GM23338 (cell line): Measurements from ENCODE around the gene ERC2. TPM values are rescaled to one million over a fixed set of nuclear protein-coding genes. Genes with fewer than 3 reads are reported as not detected.
A peak's percentile ranks its signal among the peaks of the same experiment; 100 is the strongest.

Experiments
- ATAC-seq: fragments of 200-7000 bp; cut with Tn5 transposase; 3 replicates; pipeline ENCODE4 v1.9.1; 2020
- DNase-seq: peaks from one replicate; pipeline ENCODE4 v3.0.0-alpha.2; 2015; ENCODE audit warnings: low spot score
- H2AFZ ChIP-seq: fragments of 200-600 bp; sonication (generic); 2 replicates; pipeline ENCODE4 v1.8.0; 2016; ENCODE audit warnings: antibody characterized with exemption, mild to moderate bottlenecking, moderate library complexity
- H3F3A ChIP-seq: fragments of 200-600 bp; sonication (generic); replicated peaks from 2 replicates; pipeline ENCODE4 v1.8.0; 2017; ENCODE audit warnings: antibody characterized with exemption, mixed run types, low read depth
- H3K27ac ChIP-seq: fragments of 200-600 bp; sonication (generic); 2 replicates; pipeline ENCODE4 v1.6.1; 2016; ENCODE audit warnings: low read depth
- H3K27me3 ChIP-seq: fragments of 200-600 bp; sonication (generic); 2 replicates; pipeline ENCODE4 v1.8.0; 2016; ENCODE audit warnings: mild to moderate bottlenecking, mixed run types, moderate library complexity; ENCODE audit not compliant: insufficient read depth
- H3K36me3 ChIP-seq: fragments of 200-600 bp; sonication (generic); 2 replicates; pipeline ENCODE4 v1.8.0; 2016; ENCODE audit warnings: mild to moderate bottlenecking; ENCODE audit not compliant: insufficient read depth
- H3K4me1 ChIP-seq: fragments of 200-600 bp; sonication (generic); 2 replicates; pipeline ENCODE4 v1.8.0; 2016; ENCODE audit warnings: mild to moderate bottlenecking, moderate library complexity; ENCODE audit not compliant: insufficient read depth
- H3K4me2 ChIP-seq: fragments of 200-600 bp; sonication (generic); 2 replicates; pipeline ENCODE4 v1.7.1; 2017; ENCODE audit warnings: mixed run types
- H3K4me3 ChIP-seq: fragments of 200-600 bp; sonication (generic); 2 replicates; pipeline ENCODE4 v1.6.1; 2016; ENCODE audit warnings: mixed run types
- H3K79me2 ChIP-seq: fragments of 200-600 bp; sonication (generic); replicated peaks from 2 replicates; pipeline ENCODE4 v1.8.0; 2017; ENCODE audit warnings: mild to moderate bottlenecking; ENCODE audit not compliant: insufficient read depth
- H3K9me2 ChIP-seq: fragments of 200-600 bp; sonication (generic); 2 replicates; pipeline ENCODE4 v1.8.0; 2017; ENCODE audit not compliant: insufficient read depth
- H4K20me1 ChIP-seq: fragments of 200-600 bp; sonication (generic); replicated peaks from 2 replicates; pipeline ENCODE4 v1.8.0; 2017; ENCODE audit warnings: mild to moderate bottlenecking; ENCODE audit not compliant: insufficient read depth
- H3K27ac Mint-ChIP-seq: 2 replicates; pipeline ENCODE4 v1.8.0; 2020; ENCODE audit warnings: inconsistent platforms, mild to moderate bottlenecking, moderate library complexity, mixed read lengths
- H3K27me3 Mint-ChIP-seq: 3 replicates; pipeline ENCODE4 v1.8.0; 2022; ENCODE audit warnings: low read depth, mild to moderate bottlenecking, moderate library complexity, mixed read lengths, inconsistent platforms; ENCODE audit not compliant: insufficient read depth, poor library complexity
- H3K36me3 Mint-ChIP-seq: 3 replicates; pipeline ENCODE4 v1.8.0; 2021; ENCODE audit warnings: low read depth, mild to moderate bottlenecking, inconsistent platforms, moderate library complexity, mixed read lengths
- H3K4me1 Mint-ChIP-seq: 3 replicates; pipeline ENCODE4 v1.8.0; 2020; ENCODE audit warnings: mild to moderate bottlenecking, inconsistent platforms, mixed read lengths
- H3K4me3 Mint-ChIP-seq: 3 replicates; pipeline ENCODE4 v1.8.0; 2021; ENCODE audit warnings: moderate library complexity, mild to moderate bottlenecking, inconsistent platforms, mixed read lengths
- H3K9me3 Mint-ChIP-seq: 3 replicates; pipeline ENCODE4 v1.8.0; 2020; ENCODE audit warnings: moderate library complexity, mild to moderate bottlenecking, inconsistent platforms, mixed read lengths
- CREB1 ChIP-seq: fragments of 250-450 bp; sonication (Bioruptor Pico); IDR thresholded peaks from 2 replicates; pipeline ENCODE4 v1.5.0; 2020; ENCODE audit warnings: low read depth, mild to moderate bottlenecking, moderate library complexity
- EZH2phosphoT487 ChIP-seq: fragments of 200-600 bp; sonication (generic); IDR thresholded peaks from one replicate; pipeline ENCODE4 v1.8.1; 2018; ENCODE audit warnings: antibody characterized with exemption; ENCODE audit not compliant: unreplicated experiment
- JUNB ChIP-seq: IDR thresholded peaks from one replicate; pipeline ENCODE4 v1.6.1; 2016; ENCODE audit warnings: antibody characterized with exemption; ENCODE audit not compliant: unreplicated experiment
- NANOG ChIP-seq: IDR thresholded peaks from 2 replicates; pipeline ENCODE4 v1.6.1; 2016; ENCODE audit warnings: antibody characterized with exemption, borderline replicate concordance
- POLR2AphosphoS5 ChIP-seq: IDR thresholded peaks from 2 replicates; pipeline ENCODE4 v1.6.1; 2016; ENCODE audit warnings: antibody characterized with exemption, low read depth
- ZNF114 ChIP-seq: fragments of 250-450 bp; sonication (Bioruptor Pico); IDR thresholded peaks from 2 replicates; pipeline ENCODE4 v1.5.0; 2020; ENCODE audit warnings: mild to moderate bottlenecking, moderate library complexity
- polyA plus RNA-seq: library from polyadenylated mRNA; unstranded; fragments of >200 nt; fragmentation: Nextera tagmentation; extraction: Ambion mirVana; gene quantifications from 2 replicates; pipeline ENCODE4 v1.2.1, GENCODE V29; 2016
- total RNA-seq: library from RNA; depleted of rRNA; stranded (reverse); fragments of >200 nt; shearing (Covaris generic); gene quantifications from 2 replicates; pipeline ENCODE4 v1.2.3, GENCODE V29; 2014
- TF ChIP-seq, protein P1 (sequence below): fragments of 250-450 bp; sonication (Bioruptor Pico); IDR thresholded peaks from 2 replicates; pipeline ENCODE4 v1.5.0; 2020; ENCODE audit warnings: mild to moderate bottlenecking, moderate library complexity
- TF ChIP-seq, protein P2 (sequence below): IDR thresholded peaks from one replicate; pipeline ENCODE4 v1.6.1; 2018; ENCODE audit warnings: antibody characterized with exemption; ENCODE audit not compliant: unreplicated experiment
- TF ChIP-seq, protein P3 (sequence below), 2 experiments: fragments of 200-600 bp in 1 of 2; sonication (generic) in 1 of 2; conservative IDR thresholded peaks; 2 replicates each; pipeline versions ENCODE4 v1.5.1 to v1.6.1; 2016 to 2017; ENCODE audit warnings: antibody characterized with exemption in 2 of 2, low read depth in 2 of 2, mild to moderate bottlenecking in 2 of 2, moderate library complexity in 1 of 2

ERC2 gene
- total and polyA plus RNA-seq, 2 experiments from 2014 or later = 11.8 to 13.7 TPM

GRCh38 chr3:55989366-55989765, 478.9 kb downstream of the ERC2 start (continued):
- TF ChIP-seq, protein P1, sequence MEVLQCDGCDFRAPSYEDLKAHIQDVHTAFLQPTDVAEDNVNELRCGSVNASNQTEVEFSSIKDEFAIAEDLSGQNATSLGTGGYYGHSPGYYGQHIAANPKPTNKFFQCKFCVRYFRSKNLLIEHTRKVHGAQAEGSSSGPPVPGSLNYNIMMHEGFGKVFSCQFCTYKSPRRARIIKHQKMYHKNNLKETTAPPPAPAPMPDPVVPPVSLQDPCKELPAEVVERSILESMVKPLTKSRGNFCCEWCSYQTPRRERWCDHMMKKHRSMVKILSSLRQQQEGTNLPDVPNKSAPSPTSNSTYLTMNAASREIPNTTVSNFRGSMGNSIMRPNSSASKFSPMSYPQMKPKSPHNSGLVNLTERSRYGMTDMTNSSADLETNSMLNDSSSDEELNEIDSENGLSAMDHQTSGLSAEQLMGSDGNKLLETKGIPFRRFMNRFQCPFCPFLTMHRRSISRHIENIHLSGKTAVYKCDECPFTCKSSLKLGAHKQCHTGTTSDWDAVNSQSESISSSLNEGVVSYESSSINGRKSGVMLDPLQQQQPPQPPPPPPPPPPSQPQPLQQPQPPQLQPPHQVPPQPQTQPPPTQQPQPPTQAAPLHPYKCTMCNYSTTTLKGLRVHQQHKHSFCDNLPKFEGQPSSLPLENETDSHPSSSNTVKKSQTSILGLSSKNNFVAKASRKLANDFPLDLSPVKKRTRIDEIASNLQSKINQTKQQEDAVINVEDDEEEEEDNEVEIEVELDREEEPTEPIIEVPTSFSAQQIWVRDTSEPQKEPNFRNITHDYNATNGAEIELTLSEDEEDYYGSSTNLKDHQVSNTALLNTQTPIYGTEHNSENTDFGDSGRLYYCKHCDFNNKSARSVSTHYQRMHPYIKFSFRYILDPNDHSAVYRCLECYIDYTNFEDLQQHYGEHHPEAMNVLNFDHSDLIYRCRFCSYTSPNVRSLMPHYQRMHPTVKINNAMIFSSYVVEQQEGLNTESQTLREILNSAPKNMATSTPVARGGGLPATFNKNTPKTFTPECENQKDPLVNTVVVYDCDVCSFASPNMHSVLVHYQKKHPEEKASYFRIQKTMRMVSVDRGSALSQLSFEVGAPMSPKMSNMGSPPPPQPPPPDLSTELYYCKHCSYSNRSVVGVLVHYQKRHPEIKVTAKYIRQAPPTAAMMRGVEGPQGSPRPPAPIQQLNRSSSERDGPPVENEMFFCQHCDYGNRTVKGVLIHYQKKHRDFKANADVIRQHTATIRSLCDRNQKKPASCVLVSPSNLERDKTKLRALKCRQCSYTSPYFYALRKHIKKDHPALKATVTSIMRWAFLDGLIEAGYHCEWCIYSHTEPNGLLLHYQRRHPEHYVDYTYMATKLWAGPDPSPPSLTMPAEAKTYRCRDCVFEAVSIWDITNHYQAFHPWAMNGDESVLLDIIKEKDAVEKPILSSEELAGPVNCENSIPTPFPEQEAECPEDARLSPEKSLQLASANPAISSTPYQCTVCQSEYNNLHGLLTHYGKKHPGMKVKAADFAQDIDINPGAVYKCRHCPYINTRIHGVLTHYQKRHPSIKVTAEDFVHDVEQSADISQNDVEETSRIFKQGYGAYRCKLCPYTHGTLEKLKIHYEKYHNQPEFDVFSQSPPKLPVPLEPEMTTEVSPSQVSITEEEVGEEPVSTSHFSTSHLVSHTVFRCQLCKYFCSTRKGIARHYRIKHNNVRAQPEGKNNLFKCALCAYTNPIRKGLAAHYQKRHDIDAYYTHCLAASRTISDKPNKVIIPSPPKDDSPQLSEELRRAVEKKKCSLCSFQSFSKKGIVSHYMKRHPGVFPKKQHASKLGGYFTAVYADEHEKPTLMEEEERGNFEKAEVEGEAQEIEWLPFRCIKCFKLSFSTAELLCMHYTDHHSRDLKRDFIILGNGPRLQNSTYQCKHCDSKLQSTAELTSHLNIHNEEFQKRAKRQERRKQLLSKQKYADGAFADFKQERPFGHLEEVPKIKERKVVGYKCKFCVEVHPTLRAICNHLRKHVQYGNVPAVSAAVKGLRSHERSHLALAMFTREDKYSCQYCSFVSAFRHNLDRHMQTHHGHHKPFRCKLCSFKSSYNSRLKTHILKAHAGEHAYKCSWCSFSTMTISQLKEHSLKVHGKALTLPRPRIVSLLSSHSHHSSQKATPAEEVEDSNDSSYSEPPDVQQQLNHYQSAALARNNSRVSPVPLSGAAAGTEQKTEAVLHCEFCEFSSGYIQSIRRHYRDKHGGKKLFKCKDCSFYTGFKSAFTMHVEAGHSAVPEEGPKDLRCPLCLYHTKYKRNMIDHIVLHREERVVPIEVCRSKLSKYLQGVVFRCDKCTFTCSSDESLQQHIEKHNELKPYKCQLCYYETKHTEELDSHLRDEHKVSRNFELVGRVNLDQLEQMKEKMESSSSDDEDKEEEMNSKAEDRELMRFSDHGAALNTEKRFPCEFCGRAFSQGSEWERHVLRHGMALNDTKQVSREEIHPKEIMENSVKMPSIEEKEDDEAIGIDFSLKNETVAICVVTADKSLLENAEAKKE (CRISPR knock-in tag) = no peak
- TF ChIP-seq JUNB (no peak), POLR2AphosphoS5 (no peak), CREB1 (CRISPR knock-in tag) (no peak), NANOG (no peak), ZNF114 (CRISPR knock-in tag) (no peak)
- TF ChIP-seq, protein P2, sequence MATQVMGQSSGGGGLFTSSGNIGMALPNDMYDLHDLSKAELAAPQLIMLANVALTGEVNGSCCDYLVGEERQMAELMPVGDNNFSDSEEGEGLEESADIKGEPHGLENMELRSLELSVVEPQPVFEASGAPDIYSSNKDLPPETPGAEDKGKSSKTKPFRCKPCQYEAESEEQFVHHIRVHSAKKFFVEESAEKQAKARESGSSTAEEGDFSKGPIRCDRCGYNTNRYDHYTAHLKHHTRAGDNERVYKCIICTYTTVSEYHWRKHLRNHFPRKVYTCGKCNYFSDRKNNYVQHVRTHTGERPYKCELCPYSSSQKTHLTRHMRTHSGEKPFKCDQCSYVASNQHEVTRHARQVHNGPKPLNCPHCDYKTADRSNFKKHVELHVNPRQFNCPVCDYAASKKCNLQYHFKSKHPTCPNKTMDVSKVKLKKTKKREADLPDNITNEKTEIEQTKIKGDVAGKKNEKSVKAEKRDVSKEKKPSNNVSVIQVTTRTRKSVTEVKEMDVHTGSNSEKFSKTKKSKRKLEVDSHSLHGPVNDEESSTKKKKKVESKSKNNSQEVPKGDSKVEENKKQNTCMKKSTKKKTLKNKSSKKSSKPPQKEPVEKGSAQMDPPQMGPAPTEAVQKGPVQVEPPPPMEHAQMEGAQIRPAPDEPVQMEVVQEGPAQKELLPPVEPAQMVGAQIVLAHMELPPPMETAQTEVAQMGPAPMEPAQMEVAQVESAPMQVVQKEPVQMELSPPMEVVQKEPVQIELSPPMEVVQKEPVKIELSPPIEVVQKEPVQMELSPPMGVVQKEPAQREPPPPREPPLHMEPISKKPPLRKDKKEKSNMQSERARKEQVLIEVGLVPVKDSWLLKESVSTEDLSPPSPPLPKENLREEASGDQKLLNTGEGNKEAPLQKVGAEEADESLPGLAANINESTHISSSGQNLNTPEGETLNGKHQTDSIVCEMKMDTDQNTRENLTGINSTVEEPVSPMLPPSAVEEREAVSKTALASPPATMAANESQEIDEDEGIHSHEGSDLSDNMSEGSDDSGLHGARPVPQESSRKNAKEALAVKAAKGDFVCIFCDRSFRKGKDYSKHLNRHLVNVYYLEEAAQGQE = no peak

DNA sequence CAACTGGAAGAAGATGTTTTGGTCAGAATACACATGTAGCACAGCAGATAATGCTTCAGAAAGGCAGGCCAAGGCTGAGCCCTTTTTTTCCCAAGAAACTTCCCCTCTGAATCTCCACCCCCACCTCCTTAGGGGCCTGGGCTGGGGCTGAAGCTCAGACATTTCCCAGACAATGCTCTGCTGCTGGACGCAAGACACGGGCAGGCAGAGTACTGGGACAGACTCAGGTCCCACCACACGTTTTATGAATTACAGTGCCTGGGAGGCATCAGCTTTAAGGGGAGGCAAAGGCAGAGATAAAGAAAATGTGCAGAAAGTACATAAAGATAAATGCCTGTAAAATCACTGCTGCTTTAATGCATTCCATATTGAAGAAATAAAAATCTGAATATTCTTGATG, 479.4 kb downstream of the ERC2 start:
- H3K4me1 Mint-ChIP-seq = peaks cover 34% of the 10 kb centered on the region
- ATAC-seq = peak; percentile 74
- no peak overlapping the region for H3K4me3 Mint-ChIP-seq
- Histone ChIP-seq H3K27me3 (no peaks in the 10 kb centered on the region), H3K4me1 (peaks cover 23% of the 10 kb centered on the region), H3K79me2 (no peaks in the 10 kb centered on the region), H3K9me2 (no peaks in the 10 kb centered on the region), H3K36me3 (no peaks in the 10 kb centered on the region), H3F3A (no peaks in the 10 kb centered on the region), H3K4me2 (no peak overlapping the region), H2AFZ (no peak overlapping the region), H3K4me3 (no peak overlapping the region), H3K27ac (no peak overlapping the region), H4K20me1 (no peaks in the 10 kb centered on the region)
- no peaks in the 10 kb centered on the region for H3K36me3 Mint-ChIP-seq
- H3K9me3 Mint-ChIP-seq = no peaks in the 10 kb centered on the region
- H3K27ac Mint-ChIP-seq = no peak overlapping the region
- DNase-seq = no peak
- no peaks in the 10 kb centered on the region for H3K27me3 Mint-ChIP-seq
- TF ChIP-seq EZH2phosphoT487 (no peak), JUNB (no peak), NANOG (no peak), CREB1 (CRISPR knock-in tag) (no peak)
- TF ChIP-seq, protein P3, sequence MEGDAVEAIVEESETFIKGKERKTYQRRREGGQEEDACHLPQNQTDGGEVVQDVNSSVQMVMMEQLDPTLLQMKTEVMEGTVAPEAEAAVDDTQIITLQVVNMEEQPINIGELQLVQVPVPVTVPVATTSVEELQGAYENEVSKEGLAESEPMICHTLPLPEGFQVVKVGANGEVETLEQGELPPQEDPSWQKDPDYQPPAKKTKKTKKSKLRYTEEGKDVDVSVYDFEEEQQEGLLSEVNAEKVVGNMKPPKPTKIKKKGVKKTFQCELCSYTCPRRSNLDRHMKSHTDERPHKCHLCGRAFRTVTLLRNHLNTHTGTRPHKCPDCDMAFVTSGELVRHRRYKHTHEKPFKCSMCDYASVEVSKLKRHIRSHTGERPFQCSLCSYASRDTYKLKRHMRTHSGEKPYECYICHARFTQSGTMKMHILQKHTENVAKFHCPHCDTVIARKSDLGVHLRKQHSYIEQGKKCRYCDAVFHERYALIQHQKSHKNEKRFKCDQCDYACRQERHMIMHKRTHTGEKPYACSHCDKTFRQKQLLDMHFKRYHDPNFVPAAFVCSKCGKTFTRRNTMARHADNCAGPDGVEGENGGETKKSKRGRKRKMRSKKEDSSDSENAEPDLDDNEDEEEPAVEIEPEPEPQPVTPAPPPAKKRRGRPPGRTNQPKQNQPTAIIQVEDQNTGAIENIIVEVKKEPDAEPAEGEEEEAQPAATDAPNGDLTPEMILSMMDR (conservative IDR thresholded peaks at IDR 0.05; ENCODE audit: low read depth in 2 of 2) = no peak
